Measurements from ENCODE around the gene AXDND1. TPM values are rescaled to one million over a fixed set of nuclear protein-coding genes. Genes with fewer than 3 reads are reported as not detected.
A peak's percentile ranks its signal among the peaks of the same experiment; 100 is the strongest.

The AXDND1 gene
- total and polyA plus RNA-seq, 2 experiments from 2014 or later, result not detected

DNA sequence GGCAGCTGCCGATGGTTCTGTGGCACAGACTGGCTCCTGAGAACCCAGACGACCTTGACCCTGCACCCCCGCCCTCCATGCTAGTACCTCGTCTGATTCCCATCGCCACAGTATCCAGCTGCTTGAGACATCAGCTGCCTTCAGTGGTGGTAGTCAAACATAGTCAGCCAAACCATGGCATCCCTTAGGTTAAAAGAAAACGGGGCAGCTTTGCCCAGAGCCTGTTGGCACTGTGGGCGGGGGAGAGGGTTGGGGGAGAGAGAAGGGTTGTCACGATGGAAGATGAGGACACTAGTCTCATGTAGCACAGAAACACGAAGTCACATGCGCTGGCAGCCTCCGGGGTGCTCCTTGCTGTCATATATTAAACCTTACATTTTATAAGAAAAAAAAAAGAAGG lies 224.9 kb downstream of the AXDND1 start:
- Mint-ChIP-seq H3K27ac (no peak overlapping the region), H3K4me3 (no peak overlapping the region), H3K27me3 (ENCODE audit: insufficient read depth, low read depth, poor library complexity) (peaks cover 42% of the 10 kb centered on the region), H3K9me3 (peaks cover 6% of the 10 kb centered on the region; the same call in 1 of the 3 replicates), H3K4me1 (peaks cover 7% of the 10 kb centered on the region), H3K36me3 (ENCODE audit: low read depth) (no peaks in the 10 kb centered on the region)
- H3K27me3 ChIP-seq (ENCODE audit: insufficient read depth), result peaks cover 78% of the 10 kb centered on the region
- H3K36me3 ChIP-seq (ENCODE audit: insufficient read depth), result no peaks in the 10 kb centered on the region
- DNase-seq (ENCODE audit: low spot score) (no peak), ATAC-seq (no peak)
- H3K79me2 ChIP-seq (replicated peaks; ENCODE audit: insufficient read depth), result no peaks in the 10 kb centered on the region
- no peak overlapping the region for H2AFZ ChIP-seq
- H3K9me2 ChIP-seq (ENCODE audit: insufficient read depth), result peaks cover 7% of the 10 kb centered on the region; the same call in 1 of the 2 replicates
- 0 out of 2 replicates have a peak, but pooled peaks cover 9% of the 10 kb centered on the region for H3F3A ChIP-seq (replicated peaks; ENCODE audit: low read depth)
- no peak overlapping the region for H3K4me2 ChIP-seq
- H3K4me3 ChIP-seq, result no peak overlapping the region
- peaks cover 4% of the 10 kb centered on the region; the same call in 1 of the 2 replicates for H3K4me1 ChIP-seq (ENCODE audit: insufficient read depth)
- no peak for TF ChIP-seq EZH2 (IDR thresholded peaks at IDR 0.05; ENCODE audit: low read depth, unreplicated experiment)
- TF ChIP-seq, protein P1, sequence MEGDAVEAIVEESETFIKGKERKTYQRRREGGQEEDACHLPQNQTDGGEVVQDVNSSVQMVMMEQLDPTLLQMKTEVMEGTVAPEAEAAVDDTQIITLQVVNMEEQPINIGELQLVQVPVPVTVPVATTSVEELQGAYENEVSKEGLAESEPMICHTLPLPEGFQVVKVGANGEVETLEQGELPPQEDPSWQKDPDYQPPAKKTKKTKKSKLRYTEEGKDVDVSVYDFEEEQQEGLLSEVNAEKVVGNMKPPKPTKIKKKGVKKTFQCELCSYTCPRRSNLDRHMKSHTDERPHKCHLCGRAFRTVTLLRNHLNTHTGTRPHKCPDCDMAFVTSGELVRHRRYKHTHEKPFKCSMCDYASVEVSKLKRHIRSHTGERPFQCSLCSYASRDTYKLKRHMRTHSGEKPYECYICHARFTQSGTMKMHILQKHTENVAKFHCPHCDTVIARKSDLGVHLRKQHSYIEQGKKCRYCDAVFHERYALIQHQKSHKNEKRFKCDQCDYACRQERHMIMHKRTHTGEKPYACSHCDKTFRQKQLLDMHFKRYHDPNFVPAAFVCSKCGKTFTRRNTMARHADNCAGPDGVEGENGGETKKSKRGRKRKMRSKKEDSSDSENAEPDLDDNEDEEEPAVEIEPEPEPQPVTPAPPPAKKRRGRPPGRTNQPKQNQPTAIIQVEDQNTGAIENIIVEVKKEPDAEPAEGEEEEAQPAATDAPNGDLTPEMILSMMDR (conservative IDR thresholded peaks at IDR 0.05; ENCODE audit: low read depth in 2 of 2), result no peak
- no peaks in the 10 kb centered on the region; the same call in 1 of the 2 replicates for H4K20me1 ChIP-seq (replicated peaks; ENCODE audit: insufficient read depth)
- no peak overlapping the region for H3K27ac ChIP-seq (ENCODE audit: low read depth)

DNA sequence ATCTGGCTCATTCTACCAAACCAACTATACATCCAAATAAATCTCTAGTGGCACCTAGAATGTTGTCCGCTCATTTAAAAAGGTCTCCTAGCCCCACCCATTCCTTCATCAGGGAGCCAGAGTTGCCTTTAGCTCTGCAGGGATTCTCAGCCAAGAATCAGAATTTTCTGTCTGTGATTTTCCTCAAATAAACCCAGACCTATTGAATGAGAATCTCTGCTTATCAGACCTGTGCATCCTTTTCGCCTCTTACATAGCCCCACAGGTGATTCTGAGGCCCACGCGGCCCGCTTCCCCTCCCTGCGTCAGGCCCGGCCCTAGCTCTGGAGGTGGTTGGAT lies 225.5 kb downstream of the AXDND1 start:
- no peaks in the 10 kb centered on the region; the same call in 1 of the 2 replicates for H4K20me1 ChIP-seq (replicated peaks; ENCODE audit: insufficient read depth)
- TF ChIP-seq ZNF331 (CRISPR knock-in tag; IDR thresholded peaks at IDR 0.05; ENCODE audit: low read depth) (no peak), EZH2 (IDR thresholded peaks at IDR 0.05; ENCODE audit: low read depth, unreplicated experiment) (no peak)
- TF ChIP-seq, protein P2, sequence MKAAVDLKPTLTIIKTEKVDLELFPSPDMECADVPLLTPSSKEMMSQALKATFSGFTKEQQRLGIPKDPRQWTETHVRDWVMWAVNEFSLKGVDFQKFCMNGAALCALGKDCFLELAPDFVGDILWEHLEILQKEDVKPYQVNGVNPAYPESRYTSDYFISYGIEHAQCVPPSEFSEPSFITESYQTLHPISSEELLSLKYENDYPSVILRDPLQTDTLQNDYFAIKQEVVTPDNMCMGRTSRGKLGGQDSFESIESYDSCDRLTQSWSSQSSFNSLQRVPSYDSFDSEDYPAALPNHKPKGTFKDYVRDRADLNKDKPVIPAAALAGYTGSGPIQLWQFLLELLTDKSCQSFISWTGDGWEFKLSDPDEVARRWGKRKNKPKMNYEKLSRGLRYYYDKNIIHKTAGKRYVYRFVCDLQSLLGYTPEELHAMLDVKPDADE (IDR thresholded peaks at IDR 0.05), result no peak
- peaks cover 4% of the 10 kb centered on the region; the same call in 1 of the 2 replicates for H3K4me1 ChIP-seq (ENCODE audit: insufficient read depth)
- Mint-ChIP-seq H3K27ac (no peak overlapping the region), H3K27me3 (ENCODE audit: insufficient read depth, low read depth, poor library complexity) (peaks cover 40% of the 10 kb centered on the region), H3K36me3 (ENCODE audit: low read depth) (no peaks in the 10 kb centered on the region), H3K9me3 (peaks cover 6% of the 10 kb centered on the region; the same call in 1 of the 3 replicates), H3K4me1 (peaks cover 3% of the 10 kb centered on the region; the same call in 1 of the 3 replicates), H3K4me3 (no peak overlapping the region; the same call in 2 of the 3 replicates)
- peaks cover 76% of the 10 kb centered on the region for H3K27me3 ChIP-seq (ENCODE audit: insufficient read depth)
- peak overlapping the region; percentile 56 for H3K4me3 ChIP-seq
- 0 out of 2 replicates have a peak, but pooled peaks cover 9% of the 10 kb centered on the region for H3F3A ChIP-seq (replicated peaks; ENCODE audit: low read depth)
- H3K27ac ChIP-seq (ENCODE audit: low read depth), result no peak overlapping the region
- peak overlapping the region; percentile 88; the same call in 1 of the 2 replicates for H3K4me2 ChIP-seq
- peak overlapping the region; percentile 96 for H2AFZ ChIP-seq
- H3K9me2 ChIP-seq (ENCODE audit: insufficient read depth), result peaks cover 7% of the 10 kb centered on the region; the same call in 1 of the 2 replicates
- no peak for ATAC-seq
- H3K79me2 ChIP-seq (replicated peaks; ENCODE audit: insufficient read depth), result no peaks in the 10 kb centered on the region
- no peaks in the 10 kb centered on the region for H3K36me3 ChIP-seq (ENCODE audit: insufficient read depth)
- no peak for DNase-seq (ENCODE audit: low spot score)

All from GM23338 (cell line).